H9 (cell line): ENCODE measurements around the gene GOLGA6A. TPM values are rescaled to one million over a fixed set of nuclear protein-coding genes. Genes with fewer than 3 reads are reported as not detected.
"Not testable (repeated sequence)": the region's sequence is repeated elsewhere in the genome, so short reads cannot be mapped to it uniquely, and the experiment has no call there.

Experiments used
- DNase-seq: peaks from one replicate; pipeline ENCODE4 v3.0.0-alpha.2; 2017
- H2AFZ ChIP-seq: one replicate; pipeline ENCODE4 v1.6.1; 2013; ENCODE audit warnings: mild to moderate bottlenecking, low read length, control low read depth, moderate library complexity
- H2AK5ac ChIP-seq: 2 replicates; pipeline ENCODE4 v1.6.1; 2013; ENCODE audit warnings: low read length, control low read depth, mixed read lengths; ENCODE audit not compliant: insufficient read length
- H2BK120ac ChIP-seq: one replicate; pipeline ENCODE4 v1.6.1; 2013; ENCODE audit warnings: low read depth, mild to moderate bottlenecking, low read length, control low read depth, inconsistent platforms; ENCODE audit not compliant: poor library complexity, severe bottlenecking
- H2BK12ac ChIP-seq: 2 replicates; pipeline ENCODE4 v1.6.1; 2013; ENCODE audit warnings: low read length, control low read depth, mixed read lengths, low read depth; ENCODE audit not compliant: insufficient read length
- H2BK15ac ChIP-seq: 2 replicates; pipeline ENCODE4 v1.6.1; 2013; ENCODE audit warnings: low read depth, low read length, control low read depth
- H2BK20ac ChIP-seq: one replicate; pipeline ENCODE4 v1.6.1; 2013; ENCODE audit warnings: low read depth, mild to moderate bottlenecking, low read length, control low read depth, inconsistent platforms; ENCODE audit not compliant: poor library complexity, severe bottlenecking
- H2BK5ac ChIP-seq: 2 replicates; pipeline ENCODE4 v1.6.1; 2013; ENCODE audit warnings: low read length, control low read depth, mixed read lengths; ENCODE audit not compliant: insufficient read length
- H3K14ac ChIP-seq: 2 replicates; pipeline ENCODE4 v1.6.1; 2013; ENCODE audit warnings: low read length, control low read depth; ENCODE audit not compliant: insufficient read depth
- H3K18ac ChIP-seq: 2 replicates; pipeline ENCODE4 v1.6.1; 2013; ENCODE audit warnings: low read depth, mild to moderate bottlenecking, mixed read lengths, low read length, control low read depth; ENCODE audit not compliant: insufficient read length
- H3K23ac ChIP-seq: 2 replicates; pipeline ENCODE4 v1.6.1; 2013; ENCODE audit warnings: low read length, control low read depth, mixed read lengths, low read depth; ENCODE audit not compliant: insufficient read length
- H3K23me2 ChIP-seq: 2 replicates; pipeline ENCODE4 v1.6.1; 2013; ENCODE audit warnings: low read depth, mild to moderate bottlenecking, mixed read lengths, low read length, control low read depth; ENCODE audit not compliant: insufficient read length, poor library complexity, severe bottlenecking
- H3K27ac ChIP-seq: 2 replicates; pipeline ENCODE4 v1.5.1; 2013; ENCODE audit warnings: low read length, control low read depth, mixed read lengths, low read depth; ENCODE audit not compliant: insufficient read length
- H3K27me3 ChIP-seq: 2 replicates; pipeline ENCODE4 v1.6.1; 2013; ENCODE audit warnings: low read length, control low read depth, inconsistent platforms; ENCODE audit not compliant: insufficient read depth
- H3K4ac ChIP-seq: 2 replicates; pipeline ENCODE4 v1.6.1; 2013; ENCODE audit warnings: low read depth, mild to moderate bottlenecking, control low read depth, inconsistent platforms, low read length, moderate library complexity
- H3K4me1 ChIP-seq: 2 replicates; pipeline ENCODE4 v1.6.1; 2013; ENCODE audit warnings: low read length, control low read depth, inconsistent platforms; ENCODE audit not compliant: insufficient read depth
- H3K4me2 ChIP-seq: 2 replicates; pipeline ENCODE4 v1.6.1; 2013; ENCODE audit warnings: low read length, control low read depth, mixed read lengths; ENCODE audit not compliant: insufficient read length, insufficient read depth
- H3K56ac ChIP-seq: 2 replicates; pipeline ENCODE4 v1.6.1; 2013; ENCODE audit warnings: low read depth, mild to moderate bottlenecking, mixed read lengths, low read length, control low read depth; ENCODE audit not compliant: insufficient read length
- H3K79me1 ChIP-seq: 2 replicates; pipeline ENCODE4 v1.6.1; 2013; ENCODE audit warnings: low read depth, mild to moderate bottlenecking, moderate library complexity, low read length, control low read depth, inconsistent platforms; ENCODE audit not compliant: insufficient read depth, poor library complexity, severe bottlenecking
- H3K79me2 ChIP-seq: 2 replicates; pipeline ENCODE4 v1.6.1; 2013; ENCODE audit warnings: low read length, control low read depth, inconsistent platforms; ENCODE audit not compliant: insufficient read depth
- H3K9ac ChIP-seq: 2 replicates; pipeline ENCODE4 v1.6.1; 2013; ENCODE audit warnings: low read length, control low read depth, mixed read lengths; ENCODE audit not compliant: insufficient read length; ENCODE audit errors: extremely low read depth
- H3K9me3 ChIP-seq: one replicate; pipeline ENCODE4 v1.6.1; 2013; ENCODE audit warnings: low read depth, low read length, inconsistent platforms; ENCODE audit not compliant: control insufficient read depth
- H3T11ph ChIP-seq: one replicate; pipeline ENCODE4 v1.6.1; 2013; ENCODE audit warnings: mild to moderate bottlenecking, low read length, control low read depth, inconsistent platforms
- H4K20me1 ChIP-seq: one replicate; pipeline ENCODE4 v1.6.1; 2013; ENCODE audit not compliant: control insufficient read depth, insufficient read length, insufficient read depth
- H4K5ac ChIP-seq: 2 replicates; pipeline ENCODE4 v1.6.1; 2013; ENCODE audit warnings: low read depth, mild to moderate bottlenecking, mixed read lengths, low read length, control low read depth; ENCODE audit not compliant: insufficient read length
- H4K8ac ChIP-seq: replicated peaks from 2 replicates; pipeline ENCODE4 v1.6.1; 2013; ENCODE audit warnings: low read length, control low read depth, mixed read lengths, low read depth; ENCODE audit not compliant: insufficient read length
- H4K91ac ChIP-seq: 2 replicates; pipeline ENCODE4 v1.6.1; 2013; ENCODE audit warnings: low read depth, mild to moderate bottlenecking, moderate library complexity, mixed read lengths, low read length, control low read depth; ENCODE audit not compliant: insufficient read length
- H3K27ac Mint-ChIP-seq, 3 experiments: 2 replicates in 2 of 3; 3 replicates in 1 of 3; pipeline ENCODE4 v1.8.0; 2020 to 2021; ENCODE audit warnings: mixed read lengths in 3 of 3, mild to moderate bottlenecking in 1 of 3, moderate library complexity in 1 of 3
- H3K27me3 Mint-ChIP-seq: 2 replicates; pipeline ENCODE4 v1.8.0; 2021; ENCODE audit warnings: low read depth, mild to moderate bottlenecking, moderate library complexity, mixed read lengths
- H3K36me3 Mint-ChIP-seq, 3 experiments: 2 replicates in 2 of 3; 3 replicates in 1 of 3; pipeline ENCODE4 v1.8.0; 2020 to 2021; ENCODE audit warnings: low read depth in 3 of 3, mixed read lengths in 3 of 3; ENCODE audit not compliant: insufficient read depth in 1 of 3
- H3K4me1 Mint-ChIP-seq, 2 experiments: 2 replicates each; pipeline ENCODE4 v1.8.0; 2020; ENCODE audit warnings: mixed read lengths in 2 of 2
- H3K4me3 Mint-ChIP-seq, 2 experiments: 2 replicates in 1 of 2; 3 replicates in 1 of 2; pipeline ENCODE4 v1.8.0; 2020 to 2021; ENCODE audit warnings: mild to moderate bottlenecking in 2 of 2, mixed read lengths in 2 of 2, moderate library complexity in 1 of 2
- H3K9me3 Mint-ChIP-seq, 2 experiments: 2 replicates in 1 of 2; 3 replicates in 1 of 2; pipeline ENCODE4 v1.8.0; 2020; ENCODE audit warnings: mild to moderate bottlenecking in 2 of 2, mixed read lengths in 2 of 2, moderate library complexity in 1 of 2
- WGBS: extraction: QIAGEN DNeasy Blood & Tissue Kit; methylation state at CpG from one replicate; pipeline ENCODE4 v1.1.7; 2013; ENCODE audit warnings: missing lambda C conversion rate, low lambda C conversion rate, mixed read lengths; ENCODE audit not compliant: insufficient read length; ENCODE audit errors: extremely low coverage; 5-methylcytosine and 5-hydroxymethylcytosine counted together
- total RNA-seq: library from RNA; stranded (reverse); gene quantifications from 2 replicates; pipeline ENCODE4 v1.2.1, GENCODE V29; 2021

Gene GOLGA6A
- total RNA-seq, 1 experiment from 2014 or later: 0.72 TPM

- H3K36me3 Mint-ChIP-seq, H3K23ac ChIP-seq, H3K4me3 Mint-ChIP-seq, H3K79me1 ChIP-seq, H3K27ac Mint-ChIP-seq, H3K79me2 ChIP-seq, H2BK12ac ChIP-seq, H3K14ac ChIP-seq, H2AK5ac ChIP-seq, H2AFZ ChIP-seq, H2BK5ac ChIP-seq, H4K5ac ChIP-seq, H3K18ac ChIP-seq, H4K20me1 ChIP-seq, H3K56ac ChIP-seq, H3K9me3 ChIP-seq, H4K8ac ChIP-seq, H3T11ph ChIP-seq, H4K91ac ChIP-seq, H3K23me2 ChIP-seq, H2BK120ac ChIP-seq, H3K9ac ChIP-seq, H2BK15ac ChIP-seq, H3K4ac ChIP-seq, DNase-seq, H2BK20ac ChIP-seq, H3K4me1 ChIP-seq, H3K27me3 ChIP-seq, H3K4me2 ChIP-seq, H3K27ac ChIP-seq: not testable (repeated sequence)
- peaks cover 61% of the 10 kb centered on the region for H3K27me3 Mint-ChIP-seq
- H3K4me1 Mint-ChIP-seq: peaks cover 2 to 10% of the 10 kb centered on the region in 2 experiments
- peaks cover 3 to 11% of the 10 kb centered on the region in 2 experiments; a peak in 4 of 5 replicates for H3K9me3 Mint-ChIP-seq
- no CpG with 5 or more reads among the region's 5 CpGs for WGBS
Measured at GRCh38 chr15:74056330-74056729, 26.0 kb downstream of the GOLGA6A start.
